ENCODE data around the gene ANAPC16.

The ANAPC16 gene

DNA sequence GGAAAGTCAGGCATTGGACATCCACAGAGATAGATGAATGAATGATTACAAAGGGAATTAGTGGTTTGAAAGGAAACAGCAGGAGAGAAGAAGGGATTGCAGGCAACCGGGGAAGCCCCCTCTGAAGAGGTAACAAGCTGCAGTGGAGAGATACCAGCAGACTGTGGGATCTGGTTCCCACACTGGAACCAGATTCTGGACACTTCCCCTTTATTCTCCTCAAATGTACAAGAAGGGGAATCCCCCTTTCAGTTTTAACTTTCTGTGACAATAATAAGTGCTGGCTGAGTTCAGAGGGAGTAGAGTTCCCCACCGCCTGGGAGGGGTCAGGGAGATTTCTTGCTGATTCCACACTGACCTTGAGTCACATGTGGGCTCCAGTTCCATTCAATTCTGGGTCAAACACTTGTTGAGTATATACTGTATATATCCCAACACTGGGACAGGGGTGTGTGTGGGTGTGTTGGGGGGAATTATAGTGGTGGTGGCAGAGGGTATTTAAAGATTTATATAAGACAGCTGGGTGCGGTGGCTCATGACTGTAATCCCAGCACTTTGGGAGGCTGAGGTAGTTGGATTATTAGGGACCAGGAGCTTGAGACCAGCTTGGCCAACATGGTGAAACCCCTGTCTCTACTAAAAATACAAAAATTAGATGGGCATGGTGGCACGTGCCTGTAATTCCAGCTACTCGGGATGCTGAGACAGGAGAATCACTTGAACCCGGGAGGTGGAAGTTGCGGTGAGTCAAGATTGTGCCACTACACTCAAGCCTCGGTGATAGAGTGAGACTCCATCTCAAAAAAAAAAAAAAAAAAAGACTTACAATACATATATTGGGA, 41.5 kb downstream of the ANAPC16 start:
- peaks cover 33% of the 10 kb centered on the region for H3K4me1 ChIP-seq (ENCODE audit: insufficient read depth, low read length)
- no peaks in the 10 kb centered on the region for H3K36me3 ChIP-seq (ENCODE audit: insufficient read depth, low read length)
- H3K4me3 ChIP-seq (ENCODE audit: low read length), result no peak overlapping the region
- peak overlapping the region; percentile 35; the same call in 1 of the 2 replicates for H3K9ac ChIP-seq (ENCODE audit: low read depth, low read length)
- H3K27me3 ChIP-seq (ENCODE audit: insufficient read depth, low read length), result no peaks in the 10 kb centered on the region
- no peaks in the 10 kb centered on the region for H3K9me3 ChIP-seq (ENCODE audit: insufficient read depth, low read depth, low read length)
- H3K27ac ChIP-seq (ENCODE audit: low read depth, low read length), result no peak overlapping the region
- WGBS, result 82% methylated on average over 8 of the region's 8 CpGs

DNA sequence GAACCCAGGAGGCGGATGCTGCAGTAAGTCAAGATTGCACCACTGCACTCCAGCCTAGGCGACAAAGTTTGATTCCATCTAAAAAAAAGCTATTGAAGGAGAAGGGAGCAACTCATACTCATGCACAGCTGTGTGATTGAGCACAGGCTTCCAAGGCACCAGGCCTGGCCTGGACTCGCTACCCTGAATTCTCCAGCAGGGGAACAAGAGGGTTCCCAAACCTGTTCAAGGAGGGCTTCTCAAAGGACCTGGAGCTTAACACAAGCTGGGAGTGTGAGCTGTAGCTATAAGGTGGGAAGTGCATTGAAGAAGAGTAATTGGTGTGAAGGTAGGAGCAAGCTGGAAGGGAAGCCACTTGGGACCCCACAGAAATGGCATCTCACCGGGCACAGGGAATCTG, 42.8 kb downstream of the ANAPC16 start:
- H3K27me3 ChIP-seq (ENCODE audit: insufficient read depth, low read length), result no peaks in the 10 kb centered on the region
- no peak overlapping the region for H3K9ac ChIP-seq (ENCODE audit: low read depth, low read length)
- H3K27ac ChIP-seq (ENCODE audit: low read depth, low read length), result no peak overlapping the region
- no peaks in the 10 kb centered on the region for H3K9me3 ChIP-seq (ENCODE audit: insufficient read depth, low read depth, low read length)
- H3K36me3 ChIP-seq (ENCODE audit: insufficient read depth, low read length), result no peaks in the 10 kb centered on the region
- peaks cover 33% of the 10 kb centered on the region for H3K4me1 ChIP-seq (ENCODE audit: insufficient read depth, low read length)
- WGBS, result 90% methylated on average over 4 of the region's 4 CpGs
- H3K4me3 ChIP-seq (ENCODE audit: low read length), result no peak overlapping the region

DNA sequence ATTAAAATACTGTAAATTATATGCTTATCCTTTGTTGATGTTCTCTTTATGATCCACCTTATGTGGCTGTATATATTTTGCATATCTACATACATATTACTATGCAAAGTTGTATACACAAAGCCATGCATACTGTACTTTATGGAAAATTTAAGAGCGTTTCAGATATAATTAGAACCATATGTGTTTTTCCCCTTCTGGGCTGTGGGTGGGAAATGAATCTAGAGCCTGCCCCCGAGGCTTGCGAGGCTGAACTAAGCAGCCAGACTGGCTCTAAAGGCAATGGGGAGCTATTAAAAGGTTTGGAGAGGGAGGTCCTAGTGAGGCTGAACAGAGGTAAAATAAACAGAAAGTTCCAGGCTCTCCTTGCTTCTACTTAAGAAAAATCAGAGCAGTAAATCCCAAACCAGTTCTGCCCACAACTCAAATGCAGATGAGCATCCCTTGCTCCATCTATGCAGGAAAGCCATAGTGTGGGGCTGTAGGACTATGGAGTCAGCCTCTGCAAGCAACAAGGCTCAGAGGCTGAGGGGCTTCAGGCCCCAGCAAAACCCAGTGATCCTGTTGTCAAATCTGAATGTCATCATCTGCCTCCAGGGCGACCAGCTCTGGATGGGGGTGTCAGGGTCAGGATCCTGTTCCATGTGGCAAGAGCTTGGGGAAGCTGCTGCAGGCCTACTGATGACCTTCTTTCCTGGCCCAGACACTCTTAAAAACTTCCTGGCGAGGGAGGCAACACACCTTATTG, 43.9 kb downstream of the ANAPC16 start:
- WGBS, result 53% methylated on average over 5 of the region's 5 CpGs

DNA sequence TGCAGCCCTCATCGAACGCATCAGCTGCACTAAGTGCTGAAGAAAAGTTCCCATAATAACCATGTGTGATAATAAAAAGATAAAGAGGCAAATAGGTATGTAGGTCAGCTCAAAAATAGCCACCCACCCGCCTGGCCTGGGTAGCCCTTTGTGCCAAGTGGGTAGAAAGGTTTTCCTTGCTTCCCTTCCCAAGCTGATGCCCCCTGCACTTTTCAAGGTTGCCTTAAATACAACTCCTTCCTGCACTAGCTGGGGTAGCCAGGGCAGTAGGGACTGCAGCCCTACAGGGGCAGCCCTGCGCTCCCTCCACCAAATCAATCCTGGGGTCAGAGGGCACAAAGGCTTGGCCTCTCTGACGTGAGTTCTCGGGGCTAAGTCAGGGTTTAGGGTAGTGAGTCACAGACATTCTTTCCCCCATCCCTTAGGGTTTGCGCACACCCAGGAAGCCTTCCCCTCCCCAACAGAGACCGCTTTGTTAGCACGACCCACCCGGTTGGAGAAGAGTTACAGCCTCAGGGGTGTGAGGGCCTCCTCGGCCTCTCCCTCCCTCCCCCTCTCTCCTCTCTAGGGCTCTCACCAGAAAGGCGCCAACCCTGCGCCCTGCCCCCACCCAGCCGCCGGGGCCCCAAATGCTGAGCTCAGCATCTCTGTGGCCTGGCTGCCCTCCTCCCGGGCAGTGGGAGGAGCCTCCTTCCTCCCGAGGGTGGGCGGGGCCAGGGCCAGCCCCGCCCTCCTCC, 44.6 kb downstream of the ANAPC16 start:
- no peaks in the 10 kb centered on the region for H3K27me3 ChIP-seq (ENCODE audit: insufficient read depth, low read length)
- H3K27ac ChIP-seq (ENCODE audit: low read depth, low read length), result peak overlapping the region; percentile 98
- H3K9ac ChIP-seq (ENCODE audit: low read depth, low read length), result peak overlapping the region; percentile 63
- 11% methylated on average over 19 of the region's 19 CpGs for WGBS
- peak overlapping the region; percentile 54; the same call in 1 of the 2 replicates for H3K4me3 ChIP-seq (ENCODE audit: low read length)
- no peaks in the 10 kb centered on the region for H3K9me3 ChIP-seq (ENCODE audit: insufficient read depth, low read depth, low read length)
- peaks cover 34% of the 10 kb centered on the region for H3K4me1 ChIP-seq (ENCODE audit: insufficient read depth, low read length)
- H3K36me3 ChIP-seq (ENCODE audit: insufficient read depth, low read length), result no peaks in the 10 kb centered on the region

More for the DNA sequence above, 43.9 kb downstream of the ANAPC16 start:
- Histone ChIP-seq H3K36me3 (ENCODE audit: insufficient read depth, low read length) (no peaks in the 10 kb centered on the region), H3K9ac (ENCODE audit: low read depth, low read length) (peak overlapping the region; percentile 63), H3K4me1 (ENCODE audit: insufficient read depth, low read length) (peaks cover 33% of the 10 kb centered on the region), H3K27ac (ENCODE audit: low read depth, low read length) (peak overlapping the region; percentile 98), H3K9me3 (ENCODE audit: insufficient read depth, low read depth, low read length) (no peaks in the 10 kb centered on the region), H3K27me3 (ENCODE audit: insufficient read depth, low read length) (no peaks in the 10 kb centered on the region), H3K4me3 (ENCODE audit: low read length) (0 out of 2 replicates have a peak overlapping the region, but pooled peaks have one; percentile 11)

DNA sequence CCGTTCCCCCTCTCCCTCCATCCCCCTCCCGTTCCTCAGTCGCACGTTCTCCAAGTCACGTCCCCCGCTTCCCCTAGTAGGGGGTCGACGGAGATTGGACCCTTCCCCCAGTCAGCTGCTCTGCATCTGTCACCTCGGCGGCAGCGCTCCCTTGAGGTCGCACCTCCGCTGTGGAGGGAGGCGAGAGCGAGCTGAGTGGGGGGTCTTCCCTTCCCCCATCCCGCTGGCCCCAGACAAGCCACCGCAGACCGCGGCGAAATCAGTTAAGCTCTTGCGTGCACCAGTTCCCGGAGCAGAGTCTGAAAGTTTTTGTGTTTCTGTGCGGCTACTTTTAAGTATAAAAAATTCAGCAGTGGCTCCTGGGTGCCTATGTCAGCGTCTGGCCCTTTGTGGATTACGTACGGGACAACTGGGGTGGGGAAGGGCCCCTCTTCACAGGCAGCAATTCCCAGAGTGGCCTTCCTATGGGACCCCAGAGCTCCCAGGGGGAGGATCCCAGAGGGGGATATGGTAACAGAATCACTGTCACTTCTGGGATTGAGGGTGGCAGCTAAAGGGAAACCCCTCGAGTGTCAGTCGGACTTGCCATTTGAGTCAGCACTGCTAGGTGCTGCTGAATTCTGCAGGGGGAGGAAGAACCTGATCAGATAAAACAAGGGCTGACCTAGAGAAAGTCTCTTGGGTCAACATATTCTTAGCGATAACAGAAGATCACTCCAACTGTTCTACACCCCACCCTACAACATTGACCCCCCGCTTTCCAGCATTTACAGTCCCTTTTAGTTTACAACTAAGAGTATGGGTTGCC, 45.4 kb downstream of the ANAPC16 start:
- H3K9me3 ChIP-seq (ENCODE audit: insufficient read depth, low read depth, low read length), result no peaks in the 10 kb centered on the region
- no peaks in the 10 kb centered on the region for H3K36me3 ChIP-seq (ENCODE audit: insufficient read depth, low read length)
- H3K4me1 ChIP-seq (ENCODE audit: insufficient read depth, low read length), result peaks cover 38% of the 10 kb centered on the region
- WGBS, result 5% methylated on average over 29 of the region's 30 CpGs
- peak overlapping the region; percentile 98 for H3K27ac ChIP-seq (ENCODE audit: low read depth, low read length)
- H3K27me3 ChIP-seq (ENCODE audit: insufficient read depth, low read length), result no peaks in the 10 kb centered on the region
- H3K4me3 ChIP-seq (ENCODE audit: low read length), result peak overlapping the region; percentile 54
- peak overlapping the region; percentile 78 for H3K9ac ChIP-seq (ENCODE audit: low read depth, low read length)

DNA sequence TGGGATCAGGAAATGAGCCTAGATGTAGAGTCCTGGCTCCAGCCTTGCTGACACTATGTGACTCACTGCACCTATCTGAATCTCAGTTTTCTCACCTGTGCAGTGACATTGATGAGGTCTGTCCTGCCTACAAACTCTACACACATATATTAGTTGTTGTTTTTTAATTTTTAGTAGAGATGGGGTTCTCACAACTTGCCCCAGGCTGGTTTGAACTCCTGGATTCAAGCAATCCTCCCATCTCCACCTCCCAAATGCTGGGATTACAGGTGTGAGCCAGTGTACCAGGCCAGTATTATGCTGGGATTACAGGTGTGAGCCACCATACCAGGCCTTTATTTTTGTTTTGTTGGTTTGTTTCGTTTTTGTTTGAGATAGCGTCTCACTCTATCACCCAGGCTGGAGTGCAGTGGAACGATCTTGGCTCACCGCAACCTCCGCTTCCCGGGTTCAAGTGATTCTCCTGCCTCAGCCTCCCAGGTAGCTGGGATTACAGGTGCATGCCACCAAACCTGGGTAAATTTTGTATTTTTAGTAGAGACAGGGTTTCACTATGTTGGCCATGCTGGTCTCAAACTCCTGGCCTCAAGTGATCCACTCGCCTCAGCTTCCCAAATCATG, 46.1 kb downstream of the ANAPC16 start:
- Histone ChIP-seq H3K4me3 (ENCODE audit: low read length) (peak overlapping the region; percentile 54), H3K36me3 (ENCODE audit: insufficient read depth, low read length) (no peaks in the 10 kb centered on the region), H3K9me3 (ENCODE audit: insufficient read depth, low read depth, low read length) (no peaks in the 10 kb centered on the region), H3K27me3 (ENCODE audit: insufficient read depth, low read length) (no peaks in the 10 kb centered on the region), H3K9ac (ENCODE audit: low read depth, low read length) (peak overlapping the region; percentile 78), H3K4me1 (ENCODE audit: insufficient read depth, low read length) (peaks cover 38% of the 10 kb centered on the region), H3K27ac (ENCODE audit: low read depth, low read length) (peak overlapping the region; percentile 98)
- 91% methylated on average over 7 of the region's 7 CpGs for WGBS

DNA sequence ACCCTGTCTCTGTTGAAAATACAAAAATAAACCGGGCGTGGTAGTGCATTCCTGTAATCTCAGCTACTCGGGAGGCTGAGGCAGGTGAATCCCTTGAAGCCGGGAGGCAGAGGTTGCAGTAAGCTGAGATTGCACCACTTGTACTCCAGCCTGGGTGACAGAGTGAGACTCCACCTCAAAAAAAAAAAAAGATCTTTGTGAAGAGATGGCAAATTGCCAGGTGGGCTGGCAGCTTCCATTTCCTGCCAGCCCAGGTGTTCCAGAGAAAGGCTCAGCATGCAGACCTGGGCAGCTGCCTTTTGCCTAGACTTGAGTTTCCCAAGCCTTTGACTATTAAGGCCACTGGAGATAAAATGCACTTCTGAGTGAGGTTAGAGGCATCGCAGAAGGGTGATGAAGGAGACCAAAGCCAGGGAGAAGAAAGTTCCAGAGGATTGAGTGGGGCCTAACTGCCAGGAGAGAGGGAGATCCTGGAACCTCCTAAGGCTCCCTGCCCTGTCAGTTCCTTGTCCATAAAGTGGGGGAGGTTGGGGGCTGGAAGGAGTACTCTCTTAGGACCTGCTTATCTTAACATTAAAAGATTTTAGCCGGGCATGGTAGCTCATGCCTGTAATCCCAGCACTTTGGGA, 47.9 kb downstream of the ANAPC16 start:
- 92% methylated on average over 6 of the region's 6 CpGs for WGBS
- peaks cover 44% of the 10 kb centered on the region for H3K4me1 ChIP-seq (ENCODE audit: insufficient read depth, low read length)

DNA sequence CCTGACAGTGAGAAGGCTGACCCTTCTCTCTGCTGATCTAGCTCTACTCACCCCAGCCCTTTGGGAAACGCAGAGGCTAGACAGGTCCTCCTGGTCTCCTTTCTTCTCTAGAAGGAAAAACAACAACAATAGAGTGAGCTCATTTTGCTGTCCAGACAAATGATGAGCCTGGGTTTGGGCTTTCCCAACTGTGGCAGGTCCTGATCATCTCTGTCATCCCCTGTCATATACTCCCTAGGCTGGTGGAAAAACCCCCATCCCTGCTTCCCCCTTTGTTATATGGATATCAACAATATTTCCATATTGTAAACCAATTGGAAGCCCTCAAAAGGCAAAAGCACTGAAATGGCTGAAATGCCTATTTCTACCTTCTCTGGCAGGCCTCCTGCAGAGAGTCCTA, 48.7 kb downstream of the ANAPC16 start:
- peaks cover 40% of the 10 kb centered on the region for H3K4me1 ChIP-seq (ENCODE audit: insufficient read depth, low read length)
- H3K27ac ChIP-seq (ENCODE audit: low read depth, low read length), result no peak overlapping the region
- H3K36me3 ChIP-seq (ENCODE audit: insufficient read depth, low read length), result no peaks in the 10 kb centered on the region
- no peaks in the 10 kb centered on the region for H3K9me3 ChIP-seq (ENCODE audit: insufficient read depth, low read depth, low read length)
- no peak overlapping the region for H3K4me3 ChIP-seq (ENCODE audit: low read length)
- WGBS, result 83% methylated on average over 1 of the region's 1 CpG
- H3K9ac ChIP-seq (ENCODE audit: low read depth, low read length), result no peak overlapping the region
- no peaks in the 10 kb centered on the region for H3K27me3 ChIP-seq (ENCODE audit: insufficient read depth, low read length)

More for the DNA sequence above, 47.9 kb downstream of the ANAPC16 start:
- Histone ChIP-seq H3K36me3 (ENCODE audit: insufficient read depth, low read length) (no peaks in the 10 kb centered on the region), H3K27me3 (ENCODE audit: insufficient read depth, low read length) (no peaks in the 10 kb centered on the region), H3K9me3 (ENCODE audit: insufficient read depth, low read depth, low read length) (no peaks in the 10 kb centered on the region), H3K27ac (ENCODE audit: low read depth, low read length) (no peak overlapping the region), H3K4me3 (ENCODE audit: low read length) (no peak overlapping the region), H3K9ac (ENCODE audit: low read depth, low read length) (no peak overlapping the region)

DNA sequence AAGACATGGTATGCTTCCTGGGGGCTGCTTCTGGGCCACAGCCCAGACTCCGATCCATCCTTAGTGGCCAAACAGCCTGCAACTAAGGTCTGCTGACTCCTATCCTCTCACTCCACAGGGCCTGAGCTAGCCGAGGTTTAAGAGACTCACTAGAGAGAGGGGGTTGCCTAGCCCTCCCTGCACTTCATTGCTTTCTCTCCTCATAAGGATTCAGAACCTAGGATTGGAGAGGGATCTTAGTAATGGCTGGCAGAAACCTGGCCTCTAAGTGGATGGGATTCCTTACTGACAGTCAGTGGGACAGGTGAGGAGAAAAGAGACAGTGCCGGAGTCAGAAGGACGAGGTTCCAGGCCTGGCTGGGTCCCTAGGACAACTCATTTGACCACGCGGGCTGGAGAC, 49.7 kb downstream of the ANAPC16 start:
- Histone ChIP-seq H3K9ac (ENCODE audit: low read depth, low read length) (no peak overlapping the region), H3K4me1 (ENCODE audit: insufficient read depth, low read length) (peaks cover 31% of the 10 kb centered on the region), H3K9me3 (ENCODE audit: insufficient read depth, low read depth, low read length) (no peaks in the 10 kb centered on the region), H3K27ac (ENCODE audit: low read depth, low read length) (peak overlapping the region; percentile 37; the same call in 1 of the 2 replicates), H3K36me3 (ENCODE audit: insufficient read depth, low read length) (no peaks in the 10 kb centered on the region), H3K27me3 (ENCODE audit: insufficient read depth, low read length) (no peaks in the 10 kb centered on the region), H3K4me3 (ENCODE audit: low read length) (no peak overlapping the region)
- 74% methylated on average over 6 of the region's 6 CpGs for WGBS
